Mucosa of descending colon (tissue), 3 donors: ENCODE measurements around the gene DAAM2. TPM values are rescaled to one million over a fixed set of nuclear protein-coding genes. Genes with fewer than 3 reads are reported as not detected.
A peak's percentile ranks its signal among the peaks of the same experiment; 100 is the strongest.

Source experiments
- ATAC-seq: fragments of 200-7000 bp; cut with Tn5 transposase; one replicate; pipeline ENCODE4 v1.9.1; 2020; ENCODE audit warnings: mild to moderate bottlenecking, moderate library complexity
- DNase-seq, 3 donors: peaks; one replicate each; pipeline ENCODE4 v3.0.0-alpha.2; 2020
- H3K36me3 ChIP-seq: fragments of 200-600 bp; one replicate; pipeline ENCODE4 v1.8.0; 2021; ENCODE audit warnings: low read depth, mild to moderate bottlenecking
- H3K4me1 ChIP-seq: fragments of 200-600 bp; one replicate; pipeline ENCODE4 v1.8.0; 2021; ENCODE audit warnings: low read depth, mild to moderate bottlenecking
- H3K4me3 ChIP-seq: fragments of 200-600 bp; one replicate; pipeline ENCODE4 v1.8.0; 2021; ENCODE audit warnings: mild to moderate bottlenecking
- H3K9me3 ChIP-seq: fragments of 200-600 bp; one replicate; pipeline ENCODE4 v1.8.0; 2021; ENCODE audit warnings: mild to moderate bottlenecking
- CTCF ChIP-seq: fragments of 200-600 bp; IDR thresholded peaks from one replicate; pipeline ENCODE4 v1.8.0; 2022; ENCODE audit warnings: antibody characterized with exemption, mild to moderate bottlenecking
- intact Hi-C, 2 donors: fragments of 100-400 bp; cut with DNase I in 1 of 2; cut with micrococcal nuclease in 1 of 2; formaldehyde crosslinking; loops; one replicate each; pipeline versions ENCODE4 v1.11.0 to v1.11.1; 2022; cut with DNase I, micrococcal nuclease
- total RNA-seq, 3 donors: library from RNA; stranded (reverse); fragmentation: NEBNext Ultra II Directional in 2 of 3; extraction: Animal tissue kit (Norgen Biotek cat#: 25700) in 2 of 3; gene quantifications; one replicate each; pipeline versions ENCODE4 v1.2.1 to v1.2.4, GENCODE V29; 2021 to 2023
- donor health status: DM: no; HTN: no; CAD: no; lungs with moderate emphysema.
- donor health status: DM: no; HTN: no; CAD: no.
- donor health status: DM: no; HTN: yes; CAD: no.

The DAAM2 gene
- total RNA-seq, 3 donors from 2014 or later: 6.1 to 27.8 (median 9.1) TPM

DNA sequence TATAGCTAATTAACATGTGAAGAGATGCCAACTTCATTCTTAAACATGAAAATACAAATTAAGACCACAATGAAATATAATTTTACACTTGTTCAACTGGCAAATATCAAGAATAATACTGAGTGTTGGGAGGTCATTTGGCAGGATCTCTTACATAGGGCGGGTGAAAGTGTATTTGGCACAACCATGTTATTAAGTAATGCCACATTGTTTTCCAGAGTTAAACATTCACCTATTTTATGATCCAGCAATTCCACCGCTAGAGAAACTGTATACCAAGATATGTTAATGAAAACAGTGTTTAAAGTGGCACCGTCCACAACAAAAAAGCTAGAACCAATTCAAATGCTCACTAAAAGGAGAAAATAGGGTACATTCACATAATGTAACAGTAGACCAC, 128.0 kb downstream of the DAAM2 start:
- H3K9me3 ChIP-seq: no peaks in the 10 kb centered on the region
- H3K4me1 ChIP-seq: peaks cover 37% of the 10 kb centered on the region
- ATAC-seq: peak; percentile 74
- H3K36me3 ChIP-seq: no peaks in the 10 kb centered on the region
- intact Hi-C loops: no loop called here
- TF ChIP-seq CTCF: no peak
- no peak for DNase-seq
- H3K4me3 ChIP-seq: no peak overlapping the region

DNA sequence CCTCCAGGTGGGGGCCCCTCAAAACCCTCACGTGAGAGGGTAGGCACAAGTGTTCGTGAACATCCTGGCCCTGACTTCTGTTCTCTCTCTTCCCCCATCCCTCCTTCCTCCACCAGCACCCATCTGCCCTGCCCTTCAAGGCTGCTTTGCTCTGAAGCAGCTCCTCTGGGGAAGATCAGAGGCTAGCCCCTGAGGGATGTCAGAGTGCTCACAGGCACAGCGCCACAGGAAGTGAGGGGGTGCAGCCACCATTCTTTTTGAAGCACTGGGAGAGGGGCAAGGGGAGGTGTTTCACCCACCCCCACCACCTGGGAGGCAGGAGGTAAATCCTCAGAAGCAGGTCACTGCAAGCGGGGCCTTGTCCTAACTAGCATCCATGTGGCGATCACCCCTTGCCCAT, 130.6 kb downstream of the DAAM2 start:
- ATAC-seq (no peak), DNase-seq (no peak)
- no peak for TF ChIP-seq CTCF
- intact Hi-C loops: no loop called here
- no peaks in the 10 kb centered on the region for H3K36me3 ChIP-seq
- H3K9me3 ChIP-seq: no peaks in the 10 kb centered on the region
- H3K4me1 ChIP-seq: peaks cover 36% of the 10 kb centered on the region
- H3K4me3 ChIP-seq: no peak overlapping the region

DNA sequence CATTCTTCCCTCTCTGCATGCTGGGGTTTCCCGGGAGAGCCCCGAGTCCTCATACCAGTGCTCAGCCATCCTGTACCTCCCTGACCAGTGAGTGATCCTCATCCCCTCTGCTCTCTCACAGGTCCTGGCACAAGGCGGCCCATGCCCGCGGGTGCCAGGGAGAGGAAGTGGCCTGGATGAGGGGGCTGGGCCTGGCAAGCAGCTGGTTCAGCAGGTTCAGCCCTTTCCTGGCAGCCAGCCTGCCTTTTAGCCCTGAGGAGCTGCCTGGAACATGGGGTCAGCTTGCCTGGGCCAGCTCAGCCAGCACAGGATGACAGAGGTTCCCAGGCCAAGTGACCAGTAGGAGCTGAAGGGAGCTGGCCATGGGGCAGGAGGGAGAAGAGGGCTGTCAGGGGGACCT, 131.2 kb downstream of the DAAM2 start:
- no peaks in the 10 kb centered on the region for H3K36me3 ChIP-seq
- H3K4me1 ChIP-seq: peaks cover 35% of the 10 kb centered on the region
- peak; percentile 90 for ATAC-seq

DNA sequence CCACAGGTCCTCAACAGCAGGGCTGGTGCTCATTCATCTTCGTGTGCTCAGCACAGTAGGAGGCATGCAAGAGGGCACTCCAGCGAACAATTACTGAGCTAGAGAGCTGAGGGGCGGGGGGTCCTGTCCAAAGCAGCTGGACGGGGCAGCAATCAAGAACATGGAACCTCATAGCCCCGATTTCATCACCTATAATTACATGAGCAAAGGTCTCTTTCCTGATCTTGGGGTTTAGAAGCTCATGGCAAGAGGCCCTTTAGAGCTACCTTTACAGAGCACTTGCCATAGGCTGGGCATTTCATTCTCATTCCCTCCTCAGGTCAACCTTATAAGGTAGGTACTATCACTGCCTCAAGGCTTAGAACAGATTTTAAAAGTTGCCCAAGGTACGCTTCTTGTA, 131.7 kb downstream of the DAAM2 start:
- ATAC-seq (peak; percentile 4), DNase-seq (no peak)
- intact Hi-C loops: no loop called here
- Histone ChIP-seq H3K36me3 (no peaks in the 10 kb centered on the region), H3K9me3 (no peaks in the 10 kb centered on the region), H3K4me3 (no peak overlapping the region), H3K4me1 (peaks cover 33% of the 10 kb centered on the region)
- no peak for TF ChIP-seq CTCF

More for the DNA sequence above, 131.2 kb downstream of the DAAM2 start:
- no peak for TF ChIP-seq CTCF
- DNase-seq: peak; percentile 83 to 84 (median 84)
- Histone ChIP-seq H3K9me3 (no peaks in the 10 kb centered on the region), H3K4me3 (no peak overlapping the region)
- intact Hi-C loops: no loop called here

DNA sequence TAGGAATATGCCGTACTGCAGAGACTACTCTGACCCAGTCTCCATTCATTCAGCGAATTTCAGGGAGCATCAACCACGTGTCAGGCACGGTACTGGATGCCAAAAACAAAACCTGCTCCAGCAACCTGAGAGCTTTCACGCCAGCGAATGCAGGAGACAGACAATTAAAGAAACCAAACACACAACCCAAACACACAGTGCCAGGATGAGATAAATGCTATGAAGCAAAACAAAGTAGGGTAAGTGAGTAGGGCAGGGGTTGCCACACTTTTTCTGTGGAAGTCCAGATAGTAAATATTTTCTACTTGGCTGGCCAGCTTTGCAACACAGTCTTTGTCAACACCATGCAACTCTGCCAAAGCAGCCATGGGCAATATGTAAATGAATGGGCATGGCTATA, 132.1 kb downstream of the DAAM2 start:
- Histone ChIP-seq H3K9me3 (no peaks in the 10 kb centered on the region), H3K36me3 (no peaks in the 10 kb centered on the region), H3K4me1 (peaks cover 29% of the 10 kb centered on the region), H3K4me3 (no peak overlapping the region)
- TF ChIP-seq CTCF: no peak
- ATAC-seq (peak; percentile 5), DNase-seq (no peak)
- intact Hi-C loops: no loop called here

DNA sequence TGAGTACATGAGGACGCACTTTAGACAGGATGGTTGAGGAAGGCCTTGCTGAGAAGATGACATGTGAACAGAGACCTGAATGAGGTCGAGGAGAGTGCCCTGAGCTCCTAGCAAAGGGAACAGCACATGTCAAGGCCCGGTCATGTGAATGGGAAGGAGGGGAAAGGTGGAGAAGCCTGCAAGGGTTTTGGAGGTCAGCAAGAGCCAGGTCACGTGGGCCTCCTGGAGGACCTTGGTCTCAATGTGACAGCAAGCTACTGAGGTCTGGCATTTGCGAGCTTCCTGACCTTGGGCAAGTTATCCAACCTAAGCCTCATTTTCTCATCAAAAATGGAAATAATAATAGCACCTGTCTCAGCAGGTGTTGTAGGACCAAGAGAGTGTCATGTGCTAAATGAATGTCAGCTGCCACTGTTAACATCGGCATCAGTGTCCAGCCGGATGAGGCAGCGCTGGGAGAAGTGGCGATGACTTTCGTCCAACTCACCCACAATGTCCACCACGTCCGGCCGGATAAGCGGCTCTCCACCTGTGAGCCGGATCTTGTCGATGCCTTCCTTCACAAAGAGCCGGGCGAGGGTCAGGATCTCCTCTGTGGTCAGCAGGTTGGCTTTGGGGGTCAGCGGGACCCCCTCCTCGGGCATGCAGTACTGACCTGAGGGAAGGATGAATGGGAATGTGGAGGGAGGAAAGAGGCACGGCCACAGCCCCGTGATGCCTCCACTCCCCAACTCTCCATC, 133.2 kb downstream of the DAAM2 start:
- Histone ChIP-seq H3K4me1 (peaks cover 22% of the 10 kb centered on the region), H3K36me3 (no peaks in the 10 kb centered on the region), H3K9me3 (no peaks in the 10 kb centered on the region), H3K4me3 (no peak overlapping the region)
- ATAC-seq (no peak), DNase-seq (no peak)
- intact Hi-C loops: no loop called here
- TF ChIP-seq CTCF: no peak
